IPS-20b (cell line): Measurements from ENCODE around the gene PTDSS2.
"Not testable (repeated sequence)": the region's sequence is repeated elsewhere in the genome, so short reads cannot be mapped to it uniquely, and the experiment has no call there.

ENCODE experiments used
- H3K27ac ChIP-seq: one replicate; pipeline ENCODE4 v1.5.1; 2013; ENCODE audit warnings: low read length
- H3K27me3 ChIP-seq: 2 replicates; pipeline ENCODE4 v1.6.1; 2013; ENCODE audit warnings: mild to moderate bottlenecking, low read length, inconsistent platforms; ENCODE audit not compliant: insufficient read depth
- H3K36me3 ChIP-seq: 2 replicates; pipeline ENCODE4 v1.6.1; 2013; ENCODE audit warnings: low read depth, mild to moderate bottlenecking, inconsistent platforms, low read length, moderate library complexity; ENCODE audit not compliant: insufficient read depth
- H3K4me1 ChIP-seq: 2 replicates; pipeline ENCODE4 v1.6.1; 2013; ENCODE audit warnings: mild to moderate bottlenecking, control low read depth, inconsistent platforms, low read length, moderate library complexity; ENCODE audit not compliant: insufficient read depth
- H3K4me3 ChIP-seq: 2 replicates; pipeline ENCODE4 v1.5.1; 2013; ENCODE audit warnings: mild to moderate bottlenecking, low read length, inconsistent platforms
- H3K9ac ChIP-seq: 2 replicates; pipeline ENCODE4 v1.6.1; 2013; ENCODE audit warnings: low read depth, mild to moderate bottlenecking, inconsistent platforms, low read length, moderate library complexity
- H3K9me3 ChIP-seq: 2 replicates; pipeline ENCODE4 v1.6.1; 2013; ENCODE audit warnings: mild to moderate bottlenecking, low read depth, low read length, inconsistent platforms; ENCODE audit not compliant: insufficient read depth

Gene PTDSS2

DNA sequence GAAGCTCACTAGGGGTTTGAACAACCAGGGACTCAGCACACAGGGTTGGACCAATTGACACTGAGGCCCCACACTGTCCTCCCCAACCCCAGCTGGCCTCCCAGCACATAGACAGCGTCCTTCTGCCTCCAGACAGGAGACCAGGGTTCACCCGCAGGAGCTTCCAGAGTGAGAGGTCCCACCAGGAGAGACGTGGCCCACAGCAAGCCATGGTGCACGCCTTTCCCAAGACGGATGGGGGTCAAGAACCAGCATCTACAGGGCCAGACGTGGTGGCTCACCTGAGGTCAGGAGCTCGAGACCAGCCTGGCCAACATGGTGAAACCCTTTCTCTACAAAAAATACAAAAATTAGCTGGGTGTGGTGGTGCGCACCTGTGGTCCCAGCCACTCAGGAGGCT, 23.2 kb upstream of the PTDSS2 start:
- peaks cover 11% of the 10 kb centered on the region; the same call in 1 of the 2 replicates for H3K27me3 ChIP-seq
- H3K9me3 ChIP-seq: no peaks in the 10 kb centered on the region
- H3K4me1 ChIP-seq: no peaks in the 10 kb centered on the region
- no peaks in the 10 kb centered on the region for H3K36me3 ChIP-seq
- H3K9ac ChIP-seq: no peak overlapping the region
- no peak overlapping the region for H3K4me3 ChIP-seq
- no peak overlapping the region for H3K27ac ChIP-seq

GRCh38 chr11:428295-428694, 21.8 kb upstream of the PTDSS2 start:
- Histone ChIP-seq H3K4me1 (no peaks in the 10 kb centered on the region), H3K27me3 (peaks cover 11% of the 10 kb centered on the region; the same call in 1 of the 2 replicates), H3K4me3 (no peak overlapping the region)

DNA sequence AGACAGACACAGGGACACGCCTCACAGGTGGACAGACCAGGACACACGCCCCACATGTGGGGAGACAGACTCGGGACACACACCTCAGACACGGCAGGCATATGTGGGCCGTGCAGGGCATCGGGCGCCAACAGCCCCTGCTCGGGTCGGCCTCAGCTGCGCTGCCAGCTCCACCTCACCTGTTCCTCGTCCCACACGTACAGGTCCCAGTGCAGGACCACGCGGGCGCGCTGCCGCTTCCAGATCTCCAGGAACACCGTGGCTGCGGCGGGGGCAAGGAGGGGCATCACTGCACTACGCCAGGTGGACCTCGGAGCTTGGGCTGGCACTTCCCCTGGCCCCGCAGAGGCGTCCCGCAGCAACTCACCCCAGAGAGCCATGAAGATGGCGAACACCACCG, 20.7 kb upstream of the PTDSS2 start:
- Histone ChIP-seq H3K9ac (no peak overlapping the region), H3K4me1 (no peaks in the 10 kb centered on the region), H3K27me3 (peaks cover 8% of the 10 kb centered on the region; the same call in 1 of the 2 replicates), H3K9me3 (no peaks in the 10 kb centered on the region), H3K36me3 (no peaks in the 10 kb centered on the region), H3K4me3 (no peak overlapping the region), H3K27ac (no peak overlapping the region)

More at GRCh38 chr11:428295-428694, 21.8 kb upstream of the PTDSS2 start:
- H3K9me3 ChIP-seq: no peaks in the 10 kb centered on the region
- no peak overlapping the region for H3K27ac ChIP-seq
- H3K36me3 ChIP-seq: no peaks in the 10 kb centered on the region
- no peak overlapping the region for H3K9ac ChIP-seq

DNA sequence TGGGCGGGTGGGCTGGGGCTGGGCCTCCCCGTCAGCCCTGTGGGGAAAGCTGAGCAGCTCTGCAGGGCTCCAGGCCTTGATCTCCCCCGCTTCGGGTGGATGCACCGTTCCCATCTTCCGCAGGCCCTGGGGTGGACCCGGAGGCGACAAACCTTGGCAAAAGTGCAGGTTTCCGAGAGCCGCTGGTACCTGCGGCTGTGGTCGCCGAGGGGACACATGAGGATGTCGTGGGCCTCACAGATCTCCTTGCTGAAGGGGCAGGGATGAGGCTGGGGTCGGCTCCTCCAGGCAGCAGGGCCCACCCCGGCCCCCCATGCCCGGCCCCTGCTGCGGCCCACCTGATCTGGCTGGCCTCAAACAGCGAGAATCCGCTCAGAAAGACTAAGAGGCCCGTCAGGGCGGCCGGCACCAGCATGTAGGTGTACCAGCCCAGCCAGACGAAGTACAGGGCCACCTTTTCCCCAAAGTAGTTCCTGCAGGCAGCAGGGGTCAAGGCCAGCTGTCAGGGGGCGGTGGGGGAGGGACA, 20.1 kb upstream of the PTDSS2 start:
- H3K4me3 ChIP-seq: no peak overlapping the region
- H3K4me1 ChIP-seq: no peaks in the 10 kb centered on the region
- H3K27ac ChIP-seq: no peak overlapping the region
- no peak overlapping the region for H3K9ac ChIP-seq
- no peaks in the 10 kb centered on the region for H3K9me3 ChIP-seq
- no peaks in the 10 kb centered on the region for H3K36me3 ChIP-seq
- peaks cover 3% of the 10 kb centered on the region; the same call in 1 of the 2 replicates for H3K27me3 ChIP-seq

- Histone ChIP-seq H3K9ac (no peak overlapping the region), H3K27ac (no peak overlapping the region), H3K27me3 (no peaks in the 10 kb centered on the region)
These were observed 18.2 kb upstream of the PTDSS2 start for GRCh38 chr11:431921-432320.

GRCh38 chr11:432501-433100, 17.5 kb upstream of the PTDSS2 start:
- no peaks in the 10 kb centered on the region for H3K36me3 ChIP-seq
- no peaks in the 10 kb centered on the region for H3K4me1 ChIP-seq
- no peak overlapping the region for H3K9ac ChIP-seq
- H3K9me3 ChIP-seq: no peaks in the 10 kb centered on the region; the same call in 1 of the 2 replicates
- no peak overlapping the region for H3K27ac ChIP-seq
- H3K27me3 ChIP-seq: no peaks in the 10 kb centered on the region
- no peak overlapping the region for H3K4me3 ChIP-seq

More at GRCh38 chr11:431921-432320, 18.2 kb upstream of the PTDSS2 start:
- H3K9me3 ChIP-seq: no peaks in the 10 kb centered on the region
- no peak overlapping the region for H3K4me3 ChIP-seq
- H3K4me1 ChIP-seq: no peaks in the 10 kb centered on the region
- H3K36me3 ChIP-seq: no peaks in the 10 kb centered on the region

DNA sequence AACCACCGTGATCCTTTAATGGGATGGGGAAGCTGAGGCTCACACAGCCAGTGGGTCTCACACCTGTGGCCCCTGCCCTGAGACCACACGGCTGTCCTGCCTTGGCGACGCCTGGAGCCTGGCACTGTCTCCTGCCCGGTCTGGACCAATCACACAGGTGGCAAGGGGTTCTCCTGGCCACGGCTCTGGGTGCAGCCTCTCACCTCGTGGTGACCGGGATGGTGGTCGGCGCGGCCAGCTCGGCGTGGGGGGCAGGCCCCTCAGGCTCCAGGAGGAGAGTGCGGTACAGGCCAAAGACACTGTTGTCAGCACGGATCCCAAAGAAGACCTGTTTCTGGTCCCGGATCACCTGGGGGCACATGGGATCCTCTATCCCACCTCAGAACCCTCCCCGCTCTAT, 17.0 kb upstream of the PTDSS2 start:
- Histone ChIP-seq H3K4me3 (no peak overlapping the region), H3K9me3 (no peaks in the 10 kb centered on the region; the same call in 1 of the 2 replicates), H3K27me3 (no peaks in the 10 kb centered on the region), H3K4me1 (no peaks in the 10 kb centered on the region), H3K9ac (no peak overlapping the region), H3K27ac (no peak overlapping the region), H3K36me3 (no peaks in the 10 kb centered on the region)

GRCh38 chr11:433641-434040, 16.4 kb upstream of the PTDSS2 start:
- H3K9me3 ChIP-seq: no peaks in the 10 kb centered on the region; the same call in 1 of the 2 replicates
- no peaks in the 10 kb centered on the region for H3K4me1 ChIP-seq
- no peak overlapping the region for H3K27ac ChIP-seq
- H3K36me3 ChIP-seq: no peaks in the 10 kb centered on the region
- H3K27me3 ChIP-seq: no peaks in the 10 kb centered on the region
- H3K9ac ChIP-seq: no peak overlapping the region
- no peak overlapping the region for H3K4me3 ChIP-seq

- H3K36me3 ChIP-seq: no peaks in the 10 kb centered on the region
- no peaks in the 10 kb centered on the region for H3K4me1 ChIP-seq
- H3K9me3 ChIP-seq: no peaks in the 10 kb centered on the region; the same call in 1 of the 2 replicates
- no peaks in the 10 kb centered on the region for H3K27me3 ChIP-seq
- H3K9ac ChIP-seq: no peak overlapping the region
- H3K27ac ChIP-seq: no peak overlapping the region
- H3K4me3 ChIP-seq: no peak overlapping the region
These were observed 15.6 kb upstream of the PTDSS2 start for GRCh38 chr11:434496-434895.

GRCh38 chr11:434999-435740, 14.9 kb upstream of the PTDSS2 start:
- H3K36me3 ChIP-seq, H3K27me3 ChIP-seq, H3K4me3 ChIP-seq, H3K4me1 ChIP-seq, H3K27ac ChIP-seq, H3K9ac ChIP-seq, H3K9me3 ChIP-seq: not testable (repeated sequence)

GRCh38 chr11:437228-437870, 12.7 kb upstream of the PTDSS2 start:
- Histone ChIP-seq H3K36me3 (no peaks in the 10 kb centered on the region), H3K4me1 (no peaks in the 10 kb centered on the region), H3K9me3 (no peaks in the 10 kb centered on the region; the same call in 1 of the 2 replicates), H3K27me3 (no peaks in the 10 kb centered on the region), H3K27ac (no peak overlapping the region), H3K9ac (no peak overlapping the region), H3K4me3 (no peak overlapping the region)
